ENCODE data around the gene HDAC11.
"Not testable (repeated sequence)": the region's sequence is repeated elsewhere in the genome, so short reads cannot be mapped to it uniquely, and the experiment has no call there.

The HDAC11 gene

GRCh38 chr3:13507570-13508339 is 27.6 kb downstream of the HDAC11 start:
- no peak for DNase-seq (ENCODE audit: low spot score)

- DNase-seq (ENCODE audit: low spot score): no peak
Observed at GRCh38 chr3:13508496-13508895, 28.4 kb downstream of the HDAC11 start.

GRCh38 chr3:13509059-13509815 is 29.1 kb downstream of the HDAC11 start:
- DNase-seq (ENCODE audit: low spot score): no peak

- DNase-seq (ENCODE audit: low spot score): no peak
Observed at GRCh38 chr3:13509816-13510192, 29.7 kb downstream of the HDAC11 start.

- no peak for DNase-seq (ENCODE audit: low spot score)
Observed at GRCh38 chr3:13512451-13512850, 32.3 kb downstream of the HDAC11 start.

GRCh38 chr3:13513051-13513912 is 33.2 kb downstream of the HDAC11 start:
- no peak for DNase-seq (ENCODE audit: low spot score)

GRCh38 chr3:13513913-13514517 is 33.9 kb downstream of the HDAC11 start:
- DNase-seq (ENCODE audit: low spot score): no peak

- DNase-seq (ENCODE audit: low spot score): no peak
Observed at GRCh38 chr3:13514639-13515435, 34.7 kb downstream of the HDAC11 start.

GRCh38 chr3:13515786-13516759 is 36.0 kb downstream of the HDAC11 start:
- no peak for DNase-seq (ENCODE audit: low spot score)

GRCh38 chr3:13516760-13517135 is 36.6 kb downstream of the HDAC11 start:
- no peak for DNase-seq (ENCODE audit: low spot score)

GRCh38 chr3:13517253-13517977 is 37.3 kb downstream of the HDAC11 start:
- no peak for DNase-seq (ENCODE audit: low spot score)

- peak; percentile 13 for DNase-seq (ENCODE audit: low spot score)
Observed at GRCh38 chr3:13518516-13518953, 38.4 kb downstream of the HDAC11 start.

- DNase-seq (ENCODE audit: low spot score): no peak
Observed at GRCh38 chr3:13519006-13519791, 39.1 kb downstream of the HDAC11 start.

- DNase-seq (ENCODE audit: low spot score): no peak
Observed at GRCh38 chr3:13520326-13520880, 40.3 kb downstream of the HDAC11 start.

- no peak for DNase-seq (ENCODE audit: low spot score)
Observed at GRCh38 chr3:13521309-13521708, 41.2 kb downstream of the HDAC11 start.

GRCh38 chr3:13521749-13522148 is 41.6 kb downstream of the HDAC11 start:
- DNase-seq (ENCODE audit: low spot score): not testable (repeated sequence)

GRCh38 chr3:13522236-13522635 is 42.1 kb downstream of the HDAC11 start:
- no peak for DNase-seq (ENCODE audit: low spot score)

GRCh38 chr3:13524979-13525669 is 45.0 kb downstream of the HDAC11 start:
- no peak for DNase-seq (ENCODE audit: low spot score)
